ENCODE measurements around the gene PPIA. TPM values are rescaled to one million over a fixed set of nuclear protein-coding genes. Genes with fewer than 3 reads are reported as not detected.

The PPIA gene
- 3,364 and 3,839 TPM in 2 replicates for total RNA-seq (2014; rRNA removed; shearing (Covaris generic))

DNA sequence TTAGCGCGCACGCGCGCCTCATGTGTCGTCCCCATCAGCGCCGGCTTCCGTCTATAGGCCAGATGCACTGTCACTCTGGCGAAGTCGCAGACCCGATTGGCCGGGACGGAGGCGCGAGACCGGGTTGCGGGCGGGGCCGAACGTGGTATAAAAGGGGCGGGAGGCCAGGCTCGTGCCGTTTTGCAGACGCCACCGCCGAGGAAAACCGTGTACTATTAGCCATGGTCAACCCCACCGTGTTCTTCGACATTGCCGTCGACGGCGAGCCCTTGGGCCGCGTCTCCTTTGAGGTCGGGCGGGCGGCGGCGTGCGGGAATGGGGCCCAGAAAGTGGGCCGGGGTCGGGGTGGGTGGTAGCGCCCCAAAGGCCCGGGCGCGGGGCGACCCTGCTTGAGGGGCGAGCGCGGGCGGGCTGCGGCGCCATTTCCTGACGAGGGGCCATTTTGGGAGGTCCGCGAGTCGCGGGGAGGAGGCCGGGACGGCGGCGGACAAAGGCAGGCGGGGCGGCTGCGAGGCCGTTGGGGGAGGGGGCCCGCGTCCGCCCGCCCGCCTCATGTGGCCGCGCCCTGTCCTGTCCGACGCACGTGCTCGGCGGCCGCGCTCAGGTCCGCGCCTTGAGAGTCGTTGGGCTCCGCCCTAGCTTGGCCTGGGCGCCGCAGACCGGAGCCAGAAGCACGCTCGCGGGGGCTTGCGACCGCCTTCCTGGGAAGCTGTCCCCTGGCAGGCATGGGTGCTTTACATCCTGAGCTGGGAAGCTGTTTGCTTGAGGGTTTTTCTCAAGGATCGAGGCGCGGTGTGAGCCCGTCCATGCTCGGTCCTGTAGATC lies at the start of gene PPIA:
PPIA (plus strand) TSS at position 178 of the 825 bp plus-strand sequence; CDS start at position 222, 44 bp downstream.

DNA sequence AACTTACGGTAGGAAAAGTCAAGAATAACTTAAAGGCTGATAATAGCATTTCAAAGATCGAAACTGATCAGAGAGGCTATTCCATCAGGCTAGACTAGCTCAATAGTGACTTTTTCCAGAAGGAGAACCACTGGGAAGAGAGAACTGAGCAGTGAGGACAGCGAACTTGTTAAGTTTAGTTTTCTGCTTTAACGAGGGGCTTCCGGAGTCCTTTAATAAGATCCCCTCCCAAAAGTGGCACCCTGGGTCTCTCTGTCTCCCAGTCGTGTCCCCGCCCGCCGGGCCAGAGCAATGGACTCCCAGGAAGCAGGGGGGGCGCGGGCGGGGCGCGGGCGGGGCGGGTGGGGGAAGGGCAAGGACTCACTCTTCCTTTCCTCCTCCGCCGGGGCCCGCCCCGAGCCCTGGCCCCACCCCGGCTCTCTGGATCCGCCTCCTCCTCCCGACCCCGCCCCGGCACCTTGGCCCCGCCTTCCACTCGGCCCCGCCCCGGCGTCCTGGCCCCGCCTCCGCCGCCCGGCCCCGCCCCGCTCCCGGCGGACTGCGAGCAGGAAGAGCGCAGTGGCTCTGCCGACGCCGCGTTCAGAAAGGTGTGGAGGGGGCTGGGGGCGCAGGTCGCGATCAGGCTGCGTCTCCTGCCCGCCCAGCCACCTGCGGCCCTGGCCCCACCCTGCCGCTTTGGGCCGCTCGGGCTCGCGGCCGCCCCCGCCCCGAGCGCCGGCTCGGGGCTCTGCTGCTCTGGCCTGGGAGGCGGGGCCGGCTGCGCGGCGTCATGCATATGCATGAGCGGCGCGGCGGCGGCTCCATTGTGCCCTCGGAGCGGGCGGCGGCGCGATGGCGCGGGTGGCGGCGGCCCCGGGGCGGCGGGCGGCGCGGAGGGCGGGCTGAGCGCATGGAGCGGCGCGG lies 48.2 kb upstream of the PPIA start, which contains the start of gene ZMIZ2:
ZMIZ2 (plus strand) TSS at position 803 of the 903 bp plus-strand sequence. CDS start 7,403 bp downstream, outside the sequence.

GRCh38 chr7:44847920-44848634 lies 51.6 kb downstream of the PPIA start, which contains the start of gene H2AZ2:
H2AZ2 (minus strand) TSS chr7:44848087; CDS start chr7:44847971, 116 bp downstream.

Other genes starting within 250 kb of the PPIA start
- 108 and 140 TPM in 2 replicates for gene DDX56, start 222.8 kb upstream of the PPIA start, total RNA-seq (2014; rRNA removed; shearing (Covaris generic))
- 93.4 and 96.6 TPM in 2 replicates for gene TMED4, start 214.4 kb upstream of the PPIA start, total RNA-seq (2014; rRNA removed; shearing (Covaris generic))
- gene OGDH, start 190.1 kb upstream of the PPIA start, total RNA-seq (2014; rRNA removed; shearing (Covaris generic)), result 40.8 and 41.8 TPM in 2 replicates
- 13.1 and 14.1 TPM in 2 replicates for gene ZMIZ2, start 47.8 kb upstream of the PPIA start, total RNA-seq (2014; rRNA removed; shearing (Covaris generic))
- 271 and 294 TPM in 2 replicates for gene H2AZ2, start 51.4 kb downstream of the PPIA start, total RNA-seq (2014; rRNA removed; shearing (Covaris generic))
- gene PURB, start 88.8 kb downstream of the PPIA start, total RNA-seq (2014; rRNA removed; shearing (Covaris generic)), result 12.3 and 13.8 TPM in 2 replicates
- gene MYO1G, start 182.3 kb downstream of the PPIA start, total RNA-seq (2014; rRNA removed; shearing (Covaris generic)), result 0.08 and 0.13 TPM in 2 replicates
- gene CCM2, start 203.5 kb downstream of the PPIA start, total RNA-seq (2014; rRNA removed; shearing (Covaris generic)), result 22.9 and 29.8 TPM in 2 replicates